Urinary bladder (tissue), 4 donors: ENCODE results near the gene ZNF682. TPM values are rescaled to one million over a fixed set of nuclear protein-coding genes. Genes with fewer than 3 reads are reported as not detected.

Source experiments
- DNase-seq: peaks from one replicate; pipeline ENCODE4 v3.0.0-alpha.2; 2015; ENCODE audit errors: extremely low spot score
- H3K27ac ChIP-seq: one replicate; pipeline ENCODE4 v1.5.1; 2013; ENCODE audit warnings: low read depth, mild to moderate bottlenecking, moderate library complexity
- H3K36me3 ChIP-seq: one replicate; pipeline ENCODE4 v1.6.1; 2013; ENCODE audit warnings: mild to moderate bottlenecking, moderate library complexity; ENCODE audit not compliant: insufficient read depth
- H3K4me1 ChIP-seq: one replicate; pipeline ENCODE4 v1.6.1; 2013; ENCODE audit warnings: mild to moderate bottlenecking, moderate library complexity; ENCODE audit not compliant: insufficient read depth
- H3K4me3 ChIP-seq: one replicate; pipeline ENCODE4 v1.5.1; 2013; ENCODE audit warnings: low read depth, low read length
- WGBS: extraction: QIAGEN DNeasy Blood & Tissue Kit; methylation state at CpG from one replicate; pipeline ENCODE4 v1.1.7; 2013; 5-methylcytosine and 5-hydroxymethylcytosine counted together
- polyA plus RNA-seq: library from polyadenylated mRNA; stranded (reverse); fragments of 200-250 nt; gene quantifications from one replicate; pipeline ENCODE4 v1.2.3, GENCODE V29; 2013
- small RNA-seq: library from RNA; depleted of rRNA; stranded (forward); fragments of <200 nt; gene quantifications from one replicate; pipeline ENCODE3, GENCODE V24; 2014
- total RNA-seq: library from RNA; depleted of rRNA; stranded (reverse); fragments of >200 nt; gene quantifications from one replicate; pipeline ENCODE4 v1.2.3, GENCODE V29; 2014
- donor health status: healthy with polysubstance abuse.
- donor health status: healthy.

ZNF682 gene
- total and polyA plus RNA-seq, 2 donors, result 3.1 to 17.4 TPM

DNA sequence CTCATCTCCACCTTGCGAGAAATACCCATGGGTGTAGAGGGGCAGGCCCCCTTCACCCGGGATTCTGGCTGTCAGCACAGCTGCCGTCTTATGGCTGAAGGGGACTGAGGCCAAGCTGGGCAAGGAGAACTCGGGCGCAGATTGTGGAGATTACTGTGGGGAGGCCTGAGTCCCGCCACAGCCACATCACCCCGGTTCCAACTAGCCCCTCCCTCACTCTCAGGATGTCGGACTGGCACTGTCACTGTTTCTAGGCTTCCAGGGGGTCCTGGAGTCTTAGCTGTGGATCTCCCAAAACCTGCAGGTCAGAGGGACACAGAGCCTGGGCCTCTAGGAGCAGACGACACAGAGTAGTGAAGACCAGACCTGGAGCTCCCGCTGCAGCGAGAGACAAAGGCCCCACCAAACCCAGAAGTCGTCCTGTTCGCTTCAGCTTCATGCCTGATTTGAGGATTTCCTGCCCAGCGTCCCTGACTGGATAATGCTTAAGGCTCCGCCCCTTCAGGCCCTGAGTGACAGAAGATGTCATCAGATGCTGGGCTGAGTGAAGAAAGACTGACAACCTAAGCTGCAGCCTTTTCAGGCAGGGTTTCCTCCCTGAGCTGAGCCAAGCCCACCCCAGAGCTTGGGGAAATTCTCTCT, 82.8 kb downstream of the ZNF682 start:
- no peaks in the 10 kb centered on the region for H3K36me3 ChIP-seq
- peak; percentile 20 for DNase-seq
- H3K4me1 ChIP-seq, result no peaks in the 10 kb centered on the region
- no peak overlapping the region for H3K4me3 ChIP-seq
- WGBS, result 43% methylated on average over 15 of the region's 15 CpGs
- H3K27ac ChIP-seq, result no peak overlapping the region

DNA sequence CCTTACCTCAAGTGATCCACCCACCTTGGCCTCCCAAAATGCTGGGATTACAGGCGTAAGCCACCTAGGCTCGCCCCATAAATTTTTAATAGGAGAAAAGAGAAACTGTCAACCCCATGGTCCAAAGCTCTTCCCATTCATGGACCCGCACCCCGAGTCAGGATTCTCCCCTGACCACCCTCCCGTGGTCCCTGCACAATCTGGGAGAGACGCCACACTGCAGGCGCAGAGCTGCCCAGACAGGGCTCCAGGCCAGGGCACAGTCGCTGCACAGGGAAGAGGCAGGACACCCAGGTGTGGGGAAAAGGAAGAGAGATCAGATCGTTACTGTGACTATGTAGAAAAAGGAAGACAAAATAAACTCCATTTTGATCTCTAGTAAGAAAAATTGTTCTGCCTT, 84.1 kb downstream of the ZNF682 start:
- no peak for DNase-seq
- Histone ChIP-seq H3K4me3 (no peak overlapping the region), H3K4me1 (no peaks in the 10 kb centered on the region), H3K36me3 (no peaks in the 10 kb centered on the region), H3K27ac (no peak overlapping the region)
- WGBS, result 92% methylated on average over 9 of the region's 9 CpGs

Small RNA genes lying within 50 kb of the gene (small RNA-seq; reads per million reads assigned to genes)
- not detected for gene AC006539.3

Other genes starting within 250 kb of the ZNF682 start
- 71.4 TPM for gene ZNF506, start 217.8 kb downstream of the ZNF682 start, total RNA-seq
- gene ZNF506, start 217.8 kb downstream of the ZNF682 start, polyA plus RNA-seq, result 8.8 TPM
- gene ZNF253, start 173.6 kb downstream of the ZNF682 start, total RNA-seq, result 17.9 TPM
- 4.2 TPM for gene ZNF253, start 173.6 kb downstream of the ZNF682 start, polyA plus RNA-seq
- 23.1 TPM for gene ZNF93, start 138.6 kb downstream of the ZNF682 start, total RNA-seq
- gene ZNF93, start 138.6 kb downstream of the ZNF682 start, polyA plus RNA-seq, result 5.8 TPM
- gene ZNF90, start 38.5 kb upstream of the ZNF682 start, total RNA-seq, result 13.4 TPM
- 3.3 TPM for gene ZNF90, start 38.5 kb upstream of the ZNF682 start, polyA plus RNA-seq
- 23.4 TPM for gene ZNF486, start 127.7 kb upstream of the ZNF682 start, total RNA-seq
- gene ZNF486, start 127.7 kb upstream of the ZNF682 start, polyA plus RNA-seq, result 5.1 TPM